NCI-H2029 treated with DMSO at 0.1 percent for 48 hours (cell line): ENCODE data around the gene VGLL1.
A peak's percentile ranks its signal among the peaks of the same experiment; 100 is the strongest.

Experiments
- DNase-seq: peaks from one replicate; lab custom pipeline; 2025; lab: John Stamatoyannopoulos, UW

VGLL1 gene, protein sequence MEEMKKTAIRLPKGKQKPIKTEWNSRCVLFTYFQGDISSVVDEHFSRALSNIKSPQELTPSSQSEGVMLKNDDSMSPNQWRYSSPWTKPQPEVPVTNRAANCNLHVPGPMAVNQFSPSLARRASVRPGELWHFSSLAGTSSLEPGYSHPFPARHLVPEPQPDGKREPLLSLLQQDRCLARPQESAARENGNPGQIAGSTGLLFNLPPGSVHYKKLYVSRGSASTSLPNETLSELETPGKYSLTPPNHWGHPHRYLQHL

DNA sequence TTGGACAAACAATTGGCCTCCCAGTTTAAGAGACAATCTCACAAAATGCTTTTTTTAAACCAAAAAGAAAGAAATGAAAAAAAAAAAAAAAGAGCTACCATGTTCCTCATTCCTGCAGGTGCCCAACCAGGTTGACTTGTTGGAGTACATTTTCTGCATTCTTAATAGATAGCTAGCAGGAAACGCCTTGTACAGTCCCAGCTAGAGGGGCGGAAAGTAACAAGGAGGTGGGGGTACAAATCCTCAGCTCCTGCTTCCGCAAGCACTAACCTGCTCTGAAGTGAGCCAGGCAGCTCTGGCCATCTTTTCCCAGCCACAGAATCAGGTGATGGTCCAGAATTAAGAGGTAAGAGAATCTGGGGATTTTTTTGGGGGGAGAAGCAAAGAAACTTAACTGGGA, at the start of gene VGLL1:
TSS of gene VGLL1 (plus strand) at position 265 of the 400 bp plus-strand sequence. CDS start 3,806 bp downstream, outside the sequence.
- no peak for DNase-seq

DNA sequence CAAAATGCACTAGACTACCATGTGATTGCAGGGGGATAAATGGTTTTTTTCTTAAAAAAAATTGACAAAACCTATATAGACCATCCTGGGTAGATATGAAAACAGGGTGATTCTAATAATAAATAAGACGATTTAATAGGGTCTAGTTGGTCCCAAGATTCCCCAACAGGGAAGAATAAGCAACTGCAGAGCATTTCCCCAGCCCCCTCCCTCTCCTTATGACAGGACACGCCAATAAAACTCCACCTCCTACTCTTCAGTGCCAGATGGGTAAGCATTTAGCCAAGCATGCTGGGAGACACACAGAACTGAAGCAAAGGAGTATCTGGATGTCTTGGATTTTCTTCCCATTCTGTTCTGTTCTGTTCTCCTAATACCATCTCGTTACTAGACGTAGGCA, 44.4 kb upstream of the VGLL1 start, which contains the start of gene BRS3:
TSS of gene BRS3 (plus strand) at position 301 of the 400 bp plus-strand sequence. CDS start 168 bp downstream, outside the sequence.
- no peak for DNase-seq

DNA sequence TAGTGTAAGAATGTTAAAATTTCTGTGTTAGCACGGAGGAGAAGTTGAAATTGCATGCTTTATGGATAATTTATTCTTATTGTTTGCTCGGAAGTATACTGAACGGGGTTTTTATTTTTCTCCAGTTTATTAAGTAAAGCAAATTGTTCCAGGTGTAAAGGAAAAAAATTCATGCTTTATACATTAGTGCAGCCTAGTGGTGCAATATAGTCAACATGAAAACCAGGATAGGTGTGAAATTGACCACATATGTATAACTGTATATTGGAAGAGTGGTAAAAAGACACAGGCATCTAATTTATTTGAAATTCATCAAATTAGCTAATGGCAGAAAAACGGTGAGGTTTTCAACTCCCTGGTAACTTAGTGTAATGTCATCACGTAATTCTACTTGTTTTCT, 43.3 kb upstream of the VGLL1 start:
- DNase-seq, result no peak

DNA sequence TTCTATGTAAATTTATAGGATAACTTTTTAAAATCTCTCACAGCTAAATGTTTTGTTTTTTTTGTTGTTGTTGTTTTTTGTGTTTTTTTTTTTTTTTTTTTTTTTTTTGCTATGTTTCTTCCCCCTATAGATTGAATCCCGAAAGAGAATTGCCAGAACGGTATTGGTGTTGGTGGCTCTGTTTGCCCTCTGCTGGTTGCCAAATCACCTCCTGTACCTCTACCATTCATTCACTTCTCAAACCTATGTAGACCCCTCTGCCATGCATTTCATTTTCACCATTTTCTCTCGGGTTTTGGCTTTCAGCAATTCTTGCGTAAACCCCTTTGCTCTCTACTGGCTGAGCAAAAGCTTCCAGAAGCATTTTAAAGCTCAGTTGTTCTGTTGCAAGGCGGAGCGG, 40.2 kb upstream of the VGLL1 start:
- no peak for DNase-seq

DNA sequence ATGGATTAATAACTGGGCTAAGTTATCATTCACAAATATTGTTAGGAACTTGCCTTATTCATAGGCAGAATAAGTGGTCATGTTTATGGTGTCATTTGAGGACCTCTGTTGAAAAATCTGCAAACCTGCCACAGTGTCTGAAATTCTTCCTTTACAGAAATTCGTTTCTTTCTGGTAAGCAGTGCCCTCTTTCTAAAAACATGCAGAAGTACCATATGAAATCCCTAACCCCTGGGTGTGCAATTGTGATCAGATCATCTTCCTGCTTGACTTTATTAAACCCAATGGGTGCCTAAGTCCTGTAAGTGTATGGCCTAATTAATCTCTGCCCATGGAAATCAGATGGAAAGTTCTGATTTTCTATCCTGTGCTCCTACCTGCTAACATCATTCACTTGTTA, 39.0 kb upstream of the VGLL1 start:
- no peak for DNase-seq

DNA sequence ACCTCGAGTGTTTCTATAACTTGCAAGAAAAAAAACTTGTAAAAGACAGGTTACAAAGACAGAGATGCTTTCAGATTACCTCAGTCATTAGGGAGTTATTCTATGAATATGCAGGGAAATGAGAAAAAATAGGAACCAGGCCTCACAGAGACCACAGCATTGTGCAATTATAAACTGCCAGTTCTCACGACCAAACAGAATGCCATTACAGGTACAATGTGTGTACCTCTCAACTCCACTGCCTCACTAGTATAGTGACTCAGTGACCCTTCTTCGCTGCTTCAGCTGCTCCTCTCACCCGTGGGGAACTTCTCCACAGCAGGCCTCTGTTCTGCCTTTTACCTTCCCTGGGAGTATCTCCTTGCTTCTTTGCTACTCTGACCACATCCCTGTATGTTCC, 37.0 kb upstream of the VGLL1 start:
- no peak for DNase-seq

DNA sequence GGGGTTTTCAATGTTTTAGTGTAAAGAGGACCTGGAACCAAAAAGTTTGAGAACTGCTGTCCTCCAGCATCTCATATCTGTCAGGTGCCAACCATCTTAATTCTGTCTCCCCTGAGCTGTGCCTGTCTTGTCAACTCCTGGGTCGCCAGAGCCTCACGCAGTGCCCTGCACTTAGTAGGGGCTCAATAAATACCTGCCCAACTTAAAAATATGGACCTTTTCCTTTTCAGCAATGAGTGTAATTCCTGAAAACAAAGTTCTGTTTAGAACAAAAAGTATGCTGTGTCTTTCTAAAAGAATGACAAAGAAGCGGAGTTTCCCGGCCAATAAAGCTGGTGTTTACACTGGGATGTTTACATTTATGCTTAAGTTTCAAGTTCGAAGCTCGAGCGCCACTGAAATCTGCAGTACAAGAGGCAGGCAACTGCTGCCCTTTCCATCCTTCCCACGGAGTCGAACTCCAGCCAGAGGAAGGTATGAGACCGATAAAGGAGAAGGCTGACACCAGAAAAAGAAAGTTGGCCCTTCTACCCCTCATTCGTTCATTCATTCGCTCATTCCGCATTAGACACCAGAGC, 35.7 kb upstream of the VGLL1 start:
- DNase-seq, result no peak

DNA sequence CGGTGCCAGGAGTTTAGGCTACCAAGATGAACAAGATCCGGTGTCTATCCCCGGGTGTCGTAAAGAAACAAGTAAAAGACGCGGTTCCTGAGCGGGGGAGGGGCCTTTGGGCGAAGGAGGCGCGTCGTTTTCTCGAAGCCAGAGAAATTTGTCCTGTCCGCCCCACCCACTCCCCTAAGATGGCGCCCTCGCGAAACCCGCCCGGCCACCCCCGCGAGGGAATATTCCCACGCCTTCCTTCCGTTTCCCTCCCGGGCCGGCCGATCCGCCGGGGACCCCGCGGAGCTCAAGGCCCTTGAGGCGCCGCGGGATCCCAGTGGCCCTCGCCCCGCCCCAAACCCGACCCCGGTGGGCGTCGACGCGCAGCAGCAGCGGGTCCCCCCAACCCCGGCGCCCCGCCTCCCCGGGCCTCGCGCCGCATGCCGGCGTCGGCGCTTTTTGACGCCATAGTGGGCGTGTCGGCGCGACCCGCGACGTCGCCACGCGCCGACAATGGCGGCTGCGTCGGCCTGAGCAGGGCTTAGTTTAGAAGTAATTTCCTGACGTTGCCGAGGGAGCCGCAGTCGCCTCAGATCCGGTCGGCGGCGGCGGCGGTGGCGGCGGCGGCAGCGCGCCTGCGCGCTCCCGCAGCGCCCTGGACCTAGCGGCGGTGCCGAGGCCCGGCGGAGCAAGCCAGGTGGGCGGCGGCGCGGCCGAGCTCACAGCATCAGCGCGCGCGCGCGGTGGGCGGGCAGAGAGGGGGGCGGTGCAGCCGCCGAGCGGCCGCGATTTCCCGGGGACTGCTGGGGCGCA, 35.1 kb upstream of the VGLL1 start:
- DNase-seq, result peak; percentile 34

DNA sequence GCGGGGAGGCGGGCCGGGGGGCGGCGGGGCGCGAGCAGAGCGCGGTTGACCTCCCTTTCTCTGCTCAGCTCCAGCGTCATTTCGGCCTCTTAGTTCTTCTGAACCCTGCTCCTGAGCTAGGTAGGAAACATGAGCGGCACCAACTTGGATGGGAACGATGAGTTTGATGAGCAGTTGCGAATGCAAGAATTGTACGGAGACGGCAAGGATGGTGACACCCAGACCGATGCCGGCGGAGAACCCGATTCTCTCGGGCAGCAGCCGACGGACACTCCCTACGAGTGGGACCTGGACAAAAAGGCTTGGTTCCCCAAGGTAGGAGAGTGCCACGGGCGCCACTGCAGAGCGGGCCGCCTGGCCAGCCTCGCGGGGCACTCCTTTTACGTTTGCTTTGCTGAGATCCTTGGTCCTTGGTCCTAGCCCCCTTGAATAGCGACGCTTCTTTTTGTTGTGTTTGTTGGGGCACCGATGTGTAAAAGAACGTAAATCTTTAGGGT, 34.4 kb upstream of the VGLL1 start, which contains the start of gene HTATSF1:
TSS of gene HTATSF1 (plus strand) at position 37 of the 497 bp plus-strand sequence. CDS start at position 130, 93 bp downstream.
- DNase-seq, result no peak

DNA sequence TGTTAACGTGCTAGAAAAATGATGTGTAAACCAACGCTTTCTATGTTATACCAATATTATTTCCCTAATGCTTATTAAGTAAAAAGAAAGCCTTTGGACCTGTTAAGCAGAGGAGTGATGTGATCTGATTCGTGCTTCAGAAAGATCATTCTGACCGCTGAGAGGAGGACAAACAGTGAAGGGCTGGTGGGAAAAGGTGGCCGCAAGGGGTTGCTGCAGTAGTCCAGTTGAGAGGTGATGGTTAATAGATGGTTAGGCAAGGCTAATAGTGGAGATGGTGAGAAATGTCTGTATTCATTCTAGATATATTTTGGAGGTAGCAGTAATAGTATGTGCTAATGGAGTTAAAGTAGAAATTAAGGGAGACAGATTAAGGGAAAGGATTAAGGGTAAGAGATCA, 12.9 kb upstream of the VGLL1 start:
- no peak for DNase-seq

DNA sequence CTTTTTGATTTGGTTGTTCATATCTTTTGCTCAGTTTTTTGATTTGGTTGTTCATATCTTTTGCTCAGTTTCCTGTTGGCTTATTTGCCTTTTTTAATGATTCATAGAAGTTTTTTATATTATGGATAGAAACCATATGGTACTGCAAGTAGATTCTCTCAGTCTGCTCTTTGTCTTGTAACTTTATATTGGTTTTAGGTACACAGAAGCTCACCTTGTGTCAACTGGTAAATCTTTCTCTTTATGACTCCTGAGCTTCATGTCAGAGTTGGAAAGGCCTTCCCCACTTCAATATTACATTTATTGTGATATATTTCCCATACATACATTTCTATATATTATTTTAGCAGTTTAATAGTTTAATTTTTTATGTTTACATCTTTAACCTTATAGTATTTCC, 8.2 kb upstream of the VGLL1 start:
- DNase-seq, result no peak

DNA sequence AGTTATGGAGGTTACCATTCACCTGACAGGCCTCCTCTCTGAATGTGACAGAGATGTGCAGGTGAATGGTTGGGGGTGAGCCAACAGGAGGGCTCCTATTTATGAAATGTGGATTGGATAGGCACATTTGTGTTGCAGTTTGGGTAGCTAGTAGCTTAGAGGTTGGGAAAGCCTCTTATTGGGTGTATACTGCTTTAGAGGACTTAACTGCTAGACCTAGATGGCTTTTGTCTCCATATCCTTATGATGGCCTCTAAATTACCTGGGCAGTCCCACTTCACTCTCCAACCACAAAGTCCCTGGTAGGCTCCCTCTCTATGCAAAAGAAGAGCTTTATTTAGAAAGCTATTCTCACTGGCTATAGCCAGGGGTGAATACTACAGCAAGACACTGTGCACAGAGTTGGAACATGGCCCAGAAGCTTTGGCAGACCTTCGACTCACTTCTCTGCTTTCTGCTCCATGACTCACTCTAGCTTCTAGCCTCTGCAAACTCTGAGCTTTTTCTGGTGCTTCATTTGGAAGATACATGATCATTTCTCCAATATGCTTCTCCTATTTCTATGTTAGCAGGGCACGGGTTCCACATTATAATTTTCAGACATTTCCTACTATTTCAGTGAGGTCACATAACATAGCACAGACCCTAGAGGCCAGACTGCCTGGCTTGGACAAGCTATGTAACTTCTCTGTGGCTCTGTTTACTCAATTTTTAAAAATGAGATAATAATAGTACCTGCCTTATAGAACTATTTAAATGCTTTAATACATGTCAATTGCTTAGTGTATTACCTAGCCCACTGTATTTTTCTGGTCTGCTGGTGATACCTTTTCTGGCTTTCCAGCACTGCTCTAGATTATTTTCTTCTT, 6.0 kb upstream of the VGLL1 start:
- DNase-seq, result peak; percentile 41

DNA sequence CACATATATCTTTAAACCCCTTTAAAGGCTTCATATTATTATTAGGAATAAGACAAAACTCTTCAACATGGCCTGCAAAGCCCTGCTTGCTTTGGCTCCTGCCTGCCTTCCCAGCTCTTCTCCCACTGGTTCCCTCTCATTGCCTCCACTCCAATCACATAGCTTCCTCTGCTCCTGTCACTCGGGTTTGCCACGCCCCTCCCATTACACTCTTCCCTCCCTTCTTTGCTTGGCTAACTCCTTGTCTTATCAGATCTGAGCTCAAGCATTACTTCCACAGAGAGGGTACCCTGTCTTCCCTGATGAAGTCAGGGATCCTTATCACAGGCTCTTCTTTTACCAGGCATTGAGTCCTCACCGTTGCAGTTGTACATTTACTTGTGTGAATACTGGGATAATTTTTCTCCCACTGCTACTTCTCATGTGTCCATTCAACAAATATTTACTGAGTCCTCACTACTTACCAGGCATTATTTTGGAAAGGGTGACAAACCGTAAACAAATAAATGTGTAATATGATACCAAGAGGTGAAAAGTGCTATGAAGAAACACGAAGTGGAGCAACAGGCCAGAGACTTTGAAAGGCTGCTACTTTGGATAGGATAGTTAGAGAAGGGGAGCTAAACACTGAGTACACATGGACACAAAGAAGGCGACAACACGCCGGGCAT, 3.2 kb upstream of the VGLL1 start:
- DNase-seq, result peak; percentile 40

DNA sequence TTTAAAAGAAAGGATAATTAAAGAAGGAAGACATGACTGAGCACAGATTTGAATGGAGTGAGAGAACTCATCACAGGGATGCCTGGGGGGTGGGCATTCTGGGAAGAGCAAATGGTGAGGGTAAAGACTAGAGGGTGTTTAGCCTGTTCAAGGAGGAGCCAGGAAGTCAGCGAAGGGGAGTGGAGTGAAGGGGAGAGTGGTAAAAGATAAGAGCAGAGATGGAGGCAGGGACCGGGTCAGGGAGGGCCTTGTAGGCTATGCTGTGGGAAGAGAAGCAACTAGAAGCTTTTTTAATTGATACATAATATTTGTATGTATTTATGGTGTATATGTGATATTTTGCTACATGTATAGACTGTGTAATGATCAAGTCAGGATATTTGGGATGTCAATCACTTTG, 2.2 kb upstream of the VGLL1 start:
- DNase-seq, result no peak

DNA sequence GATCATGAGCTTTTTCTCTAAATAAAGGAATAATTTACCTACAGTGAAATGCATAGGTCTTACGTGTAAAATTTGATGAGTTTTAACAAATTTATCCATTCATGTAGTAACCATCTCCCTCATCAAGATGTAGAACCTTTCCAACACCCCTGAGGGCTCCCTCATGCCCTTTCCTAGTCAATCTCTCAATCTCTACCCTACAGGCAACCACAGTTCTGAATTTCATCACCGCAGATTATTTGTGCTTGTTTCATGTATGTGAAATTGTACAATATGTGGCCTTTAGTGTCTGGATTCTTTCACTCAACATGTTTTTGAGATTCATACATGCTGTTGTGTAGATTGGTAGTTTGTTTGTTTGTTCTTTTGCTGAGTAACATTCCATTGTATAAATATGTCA, 2.1 kb downstream of the VGLL1 start:
- no peak for DNase-seq

DNA sequence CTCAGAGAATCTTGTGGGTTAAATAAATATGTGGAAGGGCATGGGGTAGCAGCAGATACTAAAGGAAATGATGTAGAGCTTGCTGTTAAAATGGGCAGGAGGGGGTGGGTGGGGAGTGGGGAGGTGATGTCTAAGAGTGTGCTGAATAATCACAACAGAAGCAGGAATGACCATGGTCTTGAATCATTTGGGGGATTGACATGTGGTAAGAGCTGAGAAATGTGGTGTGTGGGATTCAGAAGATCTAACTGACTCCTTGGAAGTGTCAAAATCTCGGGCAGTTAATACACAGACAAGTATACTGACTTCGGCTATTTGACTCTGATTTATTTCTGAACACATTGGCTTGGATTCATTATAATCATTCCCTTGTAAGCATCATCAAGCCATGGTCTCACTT, 6.8 kb downstream of the VGLL1 start:
- no peak for DNase-seq

DNA sequence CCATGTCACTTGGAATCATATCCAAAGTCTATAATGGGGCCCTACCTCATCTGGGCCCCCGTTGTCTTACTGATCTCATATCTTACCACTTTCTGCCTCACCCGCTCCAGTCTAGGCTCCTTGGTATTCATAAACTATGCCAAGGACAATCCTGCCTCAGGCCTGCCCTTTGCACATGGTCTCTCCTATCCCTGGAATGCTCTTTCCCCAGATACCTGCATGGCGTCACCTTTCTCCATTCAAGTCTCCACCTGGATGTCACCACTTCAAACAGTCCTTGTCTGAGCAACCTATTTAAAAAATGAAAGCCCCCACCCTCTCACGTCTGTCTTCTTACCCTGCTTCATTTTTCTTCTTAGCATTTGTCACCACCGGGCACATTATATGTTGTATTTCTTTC, 8.2 kb downstream of the VGLL1 start:
- DNase-seq, result no peak

DNA sequence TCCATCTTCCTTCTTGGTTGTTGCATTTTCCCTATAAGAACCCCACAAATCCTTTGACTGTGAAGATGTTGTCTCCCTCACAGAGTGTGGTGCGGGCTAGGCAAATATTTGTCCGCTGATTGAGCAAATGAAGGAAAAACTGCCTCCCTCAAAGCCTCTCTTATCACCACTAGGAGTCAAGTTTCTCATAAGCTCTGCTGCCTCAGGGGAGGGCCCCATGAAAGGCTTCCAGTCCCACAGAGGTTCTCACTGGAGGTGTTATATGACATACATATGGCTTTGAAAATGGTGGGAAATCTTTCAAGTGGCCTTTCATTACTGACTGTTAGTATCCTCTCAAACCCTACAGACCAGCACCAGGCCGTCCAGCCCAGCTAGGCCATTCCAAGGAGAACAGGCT, 9.3 kb downstream of the VGLL1 start:
- no peak for DNase-seq

DNA sequence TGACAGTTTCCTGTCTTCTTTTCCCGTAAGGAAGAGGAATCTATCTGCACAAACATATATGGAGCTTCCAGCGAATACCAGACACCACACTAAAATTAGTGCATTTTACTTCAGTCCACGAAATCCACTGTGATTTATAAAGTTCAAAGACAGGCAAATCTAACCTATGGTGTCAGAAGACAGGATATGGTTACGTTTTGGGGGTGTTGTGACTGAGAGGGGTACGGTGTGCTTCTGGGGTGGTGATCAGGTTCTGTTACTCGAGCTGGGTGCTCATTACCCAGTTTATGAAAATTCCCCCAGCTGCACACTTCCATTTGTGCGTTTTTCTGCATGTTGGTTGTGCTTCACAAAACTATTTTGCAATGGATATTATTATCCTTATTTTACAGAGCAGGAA, 10.3 kb downstream of the VGLL1 start:
- no peak for DNase-seq

DNA sequence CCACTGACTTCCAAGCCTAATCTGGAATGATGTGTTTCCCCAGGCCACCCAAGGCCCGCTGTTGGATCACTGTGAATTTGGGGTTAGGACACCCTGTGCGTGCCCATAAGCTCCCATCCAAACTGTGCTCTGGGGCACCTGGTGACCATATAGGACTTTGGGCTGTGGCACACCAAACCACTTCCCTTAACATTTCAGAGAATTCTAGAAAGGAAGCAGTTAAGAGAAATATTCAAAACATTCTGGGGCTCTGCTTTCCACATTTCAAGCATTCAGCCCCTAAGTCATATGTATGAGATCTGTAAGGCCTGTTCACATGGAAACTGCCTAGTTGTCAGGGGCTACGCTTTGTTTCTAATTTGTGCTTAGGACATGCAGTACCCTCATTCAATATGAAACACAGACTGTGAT, 14.4 kb downstream of the VGLL1 start:
- no peak for DNase-seq

DNA sequence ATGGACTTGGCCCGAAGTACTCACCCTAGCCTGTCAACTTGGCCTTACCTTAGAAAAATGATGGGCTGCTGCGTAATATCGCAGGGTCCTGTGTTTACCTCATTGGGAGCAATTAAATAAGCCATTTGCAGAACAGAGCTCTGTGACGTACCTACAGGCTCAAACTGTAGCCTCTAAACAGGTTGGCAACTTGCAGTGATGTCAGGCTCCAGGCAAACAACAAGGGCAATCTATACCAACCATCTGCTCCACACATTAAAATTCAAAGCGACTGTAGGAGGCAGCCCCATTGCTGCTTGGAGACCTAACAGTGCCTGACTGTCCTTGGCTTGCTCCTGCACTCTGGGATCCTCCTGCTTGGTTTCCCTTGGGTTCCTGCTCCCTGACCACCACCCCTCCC, 17.2 kb downstream of the VGLL1 start:
- no peak for DNase-seq
